Osteoblast (primary cell): ENCODE results near the gene DENND1B. TPM values are rescaled to one million over a fixed set of nuclear protein-coding genes. Genes with fewer than 3 reads are reported as not detected.

Experiments
- DNase-seq: peaks from one replicate; pipeline ENCODE4 v3.0.0; 2011; ENCODE audit warnings: low spot score, mixed read lengths; ENCODE audit not compliant: insufficient read length; ENCODE audit errors: missing footprints
- H2AFZ ChIP-seq: 2 replicates; pipeline ENCODE4 v1.6.0; 2011; ENCODE audit warnings: mild to moderate bottlenecking, low read length
- H3K27ac ChIP-seq: 2 replicates; pipeline ENCODE4 v1.5.1; 2011; ENCODE audit warnings: mild to moderate bottlenecking, low read depth, low read length, moderate library complexity
- H3K27me3 ChIP-seq: 2 replicates; pipeline ENCODE4 v1.6.0; 2012; ENCODE audit warnings: mild to moderate bottlenecking, control low read depth, inconsistent platforms, low read length, moderate library complexity; ENCODE audit not compliant: insufficient read depth
- H3K36me3 ChIP-seq: 2 replicates; pipeline ENCODE4 v1.5.1; 2011; ENCODE audit warnings: mild to moderate bottlenecking, low read length, control low read depth, moderate library complexity; ENCODE audit not compliant: insufficient read depth
- H3K4me1 ChIP-seq: 2 replicates; pipeline ENCODE4 v1.5.1; 2011; ENCODE audit warnings: mild to moderate bottlenecking, low read length, control low read depth, moderate library complexity; ENCODE audit not compliant: insufficient read depth
- H3K4me2 ChIP-seq: 2 replicates; pipeline ENCODE4 v1.6.0; 2011; ENCODE audit warnings: mild to moderate bottlenecking, low read length; ENCODE audit not compliant: insufficient read depth
- H3K4me3 ChIP-seq: fragments of 200-600 bp; sonication (generic); 3 replicates; pipeline ENCODE4 v1.5.1; 2012; ENCODE audit warnings: mild to moderate bottlenecking, low read length, inconsistent platforms; ENCODE audit not compliant: insufficient read depth
- H3K79me2 ChIP-seq: 2 replicates; pipeline ENCODE4 v1.6.0; 2012; ENCODE audit warnings: mild to moderate bottlenecking, low read length, control low read depth, inconsistent platforms; ENCODE audit not compliant: insufficient read depth
- H3K9me3 ChIP-seq: 2 replicates; pipeline ENCODE4 v1.5.1; 2011; ENCODE audit warnings: low read depth, low read length, control low read depth
- H4K20me1 ChIP-seq: 2 replicates; pipeline ENCODE4 v1.6.0; 2012; ENCODE audit warnings: mild to moderate bottlenecking, low read length, control low read depth; ENCODE audit not compliant: insufficient read depth
- total RNA-seq: library from RNA; depleted of rRNA; stranded (reverse); fragments of >200 nt; gene quantifications from 2 replicates; pipeline ENCODE4 v1.2.3, GENCODE V29; 2012
- TF ChIP-seq, protein P1 (sequence below): IDR thresholded peaks from 2 replicates; pipeline ENCODE4 v1.5.1; 2011; ENCODE audit warnings: mild to moderate bottlenecking, low read depth, low read length, moderate library complexity; ENCODE audit errors: extremely low read depth

DENND1B gene
- total RNA-seq, 1 donor, result 22.4 TPM

DNA sequence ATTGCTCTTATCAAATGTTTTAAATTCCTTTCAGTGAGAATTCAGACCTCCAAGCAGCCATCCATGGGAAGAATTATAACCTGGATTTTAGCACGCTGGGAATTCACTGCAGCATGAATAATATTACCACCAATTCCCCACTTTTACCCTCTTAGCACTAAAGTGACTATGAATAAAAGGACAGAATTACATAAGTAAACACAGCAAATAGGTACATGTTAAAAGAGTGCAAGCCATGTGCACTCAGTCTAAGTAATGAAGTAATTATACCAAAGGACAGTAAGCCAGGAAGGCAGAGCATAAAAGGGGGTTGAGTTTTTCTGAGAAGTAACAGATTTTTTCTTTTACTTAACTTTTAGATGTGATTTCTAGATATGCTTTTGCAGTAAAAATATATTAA lies 176.3 kb downstream of the DENND1B start:
- H3K4me3 ChIP-seq, result no peak overlapping the region
- DNase-seq, result peak; percentile 41
- H3K4me1 ChIP-seq, result no peaks in the 10 kb centered on the region
- H3K9me3 ChIP-seq, result no peaks in the 10 kb centered on the region
- no peaks in the 10 kb centered on the region for H3K36me3 ChIP-seq
- no peaks in the 10 kb centered on the region for H3K27me3 ChIP-seq
- H3K27ac ChIP-seq, result no peak overlapping the region
- TF ChIP-seq, protein P1, sequence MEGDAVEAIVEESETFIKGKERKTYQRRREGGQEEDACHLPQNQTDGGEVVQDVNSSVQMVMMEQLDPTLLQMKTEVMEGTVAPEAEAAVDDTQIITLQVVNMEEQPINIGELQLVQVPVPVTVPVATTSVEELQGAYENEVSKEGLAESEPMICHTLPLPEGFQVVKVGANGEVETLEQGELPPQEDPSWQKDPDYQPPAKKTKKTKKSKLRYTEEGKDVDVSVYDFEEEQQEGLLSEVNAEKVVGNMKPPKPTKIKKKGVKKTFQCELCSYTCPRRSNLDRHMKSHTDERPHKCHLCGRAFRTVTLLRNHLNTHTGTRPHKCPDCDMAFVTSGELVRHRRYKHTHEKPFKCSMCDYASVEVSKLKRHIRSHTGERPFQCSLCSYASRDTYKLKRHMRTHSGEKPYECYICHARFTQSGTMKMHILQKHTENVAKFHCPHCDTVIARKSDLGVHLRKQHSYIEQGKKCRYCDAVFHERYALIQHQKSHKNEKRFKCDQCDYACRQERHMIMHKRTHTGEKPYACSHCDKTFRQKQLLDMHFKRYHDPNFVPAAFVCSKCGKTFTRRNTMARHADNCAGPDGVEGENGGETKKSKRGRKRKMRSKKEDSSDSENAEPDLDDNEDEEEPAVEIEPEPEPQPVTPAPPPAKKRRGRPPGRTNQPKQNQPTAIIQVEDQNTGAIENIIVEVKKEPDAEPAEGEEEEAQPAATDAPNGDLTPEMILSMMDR, result no peak
- no peak overlapping the region for H3K4me2 ChIP-seq
- no peak overlapping the region for H2AFZ ChIP-seq
- no peaks in the 10 kb centered on the region for H4K20me1 ChIP-seq
- no peaks in the 10 kb centered on the region for H3K79me2 ChIP-seq

DNA sequence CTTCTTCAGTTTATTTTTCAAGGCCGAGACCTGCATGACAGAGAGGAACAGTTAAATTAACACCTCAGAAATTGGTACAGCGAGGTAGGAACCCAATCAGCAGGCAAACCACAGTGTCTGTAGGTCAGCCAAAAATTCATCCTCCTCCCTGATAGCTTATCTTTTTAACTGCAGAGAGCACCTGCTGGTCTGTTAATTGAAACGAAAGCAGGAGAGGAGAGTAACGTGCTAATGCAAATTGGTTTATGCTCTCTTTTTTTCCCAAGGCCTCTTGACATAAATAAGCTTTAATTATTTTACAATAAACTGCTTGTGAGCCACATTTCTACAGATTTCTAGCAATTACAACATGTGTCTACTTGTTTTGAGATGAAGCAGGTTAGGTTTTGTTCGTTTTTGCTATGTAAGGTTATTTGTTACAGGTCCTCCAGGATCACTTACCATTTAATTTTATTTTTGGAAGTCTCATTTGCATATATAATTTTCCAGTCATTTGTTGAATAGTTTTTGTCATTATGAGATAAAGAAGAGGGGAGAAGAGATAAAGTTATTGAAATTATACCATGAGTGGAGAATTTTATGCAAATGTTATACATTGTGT lies 179.9 kb downstream of the DENND1B start:
- Histone ChIP-seq H3K4me3 (no peak overlapping the region), H3K27me3 (no peaks in the 10 kb centered on the region), H3K4me1 (no peaks in the 10 kb centered on the region), H3K27ac (no peak overlapping the region), H2AFZ (no peak overlapping the region), H3K79me2 (no peaks in the 10 kb centered on the region), H4K20me1 (no peaks in the 10 kb centered on the region), H3K4me2 (no peak overlapping the region), H3K36me3 (no peaks in the 10 kb centered on the region), H3K9me3 (no peaks in the 10 kb centered on the region)
- DNase-seq, result no peak
- TF ChIP-seq, protein P1, result no peak

DNA sequence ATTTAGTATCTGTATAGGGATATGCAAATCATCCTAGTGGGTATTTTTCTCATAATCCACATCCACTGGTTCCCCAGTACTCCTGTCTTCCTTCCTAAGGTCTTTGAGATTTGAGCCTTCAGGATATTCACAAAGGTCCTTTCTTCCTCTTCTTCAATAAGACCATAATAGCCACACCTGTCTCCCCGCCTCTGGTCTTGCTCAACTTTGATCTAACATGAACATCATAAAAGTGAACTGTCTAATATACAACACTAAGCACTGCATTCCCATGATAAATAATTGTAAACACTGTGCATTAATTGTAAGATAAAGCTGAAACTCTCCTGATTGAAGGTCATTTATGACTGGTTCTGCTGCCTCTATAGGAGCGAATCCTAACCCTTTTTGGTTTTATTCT lies 184.6 kb downstream of the DENND1B start:
- Histone ChIP-seq H3K79me2 (no peaks in the 10 kb centered on the region), H3K4me3 (no peak overlapping the region), H4K20me1 (no peaks in the 10 kb centered on the region), H2AFZ (no peak overlapping the region), H3K27ac (no peak overlapping the region), H3K4me1 (no peaks in the 10 kb centered on the region), H3K9me3 (no peaks in the 10 kb centered on the region), H3K36me3 (no peaks in the 10 kb centered on the region), H3K27me3 (no peaks in the 10 kb centered on the region), H3K4me2 (no peak overlapping the region)
- no peak for DNase-seq
- TF ChIP-seq, protein P1, result no peak

DNA sequence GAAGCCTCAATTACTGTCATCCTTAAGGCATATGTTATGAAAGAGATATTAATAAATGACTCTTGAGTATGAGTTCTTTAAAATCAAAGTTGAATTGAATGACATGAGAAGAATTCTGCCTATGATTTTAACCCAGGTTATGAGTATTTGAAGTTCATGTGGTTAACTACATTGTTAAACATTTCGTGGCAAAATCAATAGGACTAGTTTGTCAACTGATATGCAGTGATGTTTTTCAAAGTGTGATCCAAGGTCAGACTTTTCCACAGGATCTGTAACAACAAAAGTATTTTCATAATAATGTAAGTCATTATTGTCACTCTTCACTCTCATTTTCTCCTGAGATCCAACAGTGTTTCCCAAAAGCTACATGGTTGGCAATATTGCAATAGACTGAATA lies 189.5 kb downstream of the DENND1B start:
- H4K20me1 ChIP-seq, result no peaks in the 10 kb centered on the region
- H3K9me3 ChIP-seq, result no peaks in the 10 kb centered on the region
- H3K4me1 ChIP-seq, result no peaks in the 10 kb centered on the region
- H3K36me3 ChIP-seq, result no peaks in the 10 kb centered on the region
- no peak for DNase-seq
- no peak overlapping the region for H3K27ac ChIP-seq
- H2AFZ ChIP-seq, result no peak overlapping the region
- H3K27me3 ChIP-seq, result no peaks in the 10 kb centered on the region
- H3K79me2 ChIP-seq, result no peaks in the 10 kb centered on the region
- TF ChIP-seq, protein P1, result no peak
- no peak overlapping the region for H3K4me3 ChIP-seq
- H3K4me2 ChIP-seq, result no peak overlapping the region
